SU-DHL-6 (cell line): ENCODE data around the gene VTA1.
A peak's percentile ranks its signal among the peaks of the same experiment; 100 is the strongest.
"Not testable (repeated sequence)": the region's sequence is repeated elsewhere in the genome, so short reads cannot be mapped to it uniquely, and the experiment has no call there.

Experiments used
- H2AFZ ChIP-seq: fragments of 200-600 bp; sonication (generic); 2 replicates; pipeline ENCODE4 v1.6.1; 2014; ENCODE audit warnings: low read depth, mild to moderate bottlenecking, moderate library complexity, mixed read lengths, antibody characterized with exemption, low read length; ENCODE audit not compliant: severe bottlenecking
- H3F3A ChIP-seq: fragments of 200-600 bp; shearing (Covaris generic); 2 replicates; pipeline ENCODE4 v1.6.0; 2016; ENCODE audit warnings: antibody characterized with exemption, mild to moderate bottlenecking; ENCODE audit not compliant: insufficient read depth
- H3K27ac ChIP-seq: fragments of 200-600 bp; sonication (generic); 2 replicates; pipeline ENCODE4 v1.5.1; 2016; ENCODE audit warnings: low read depth, mild to moderate bottlenecking, low read length, moderate library complexity, mixed read lengths
- H3K27me3 ChIP-seq: fragments of 200-600 bp; sonication (generic), shearing (Covaris generic); 2 replicates; pipeline ENCODE4 v1.6.0; 2014; ENCODE audit warnings: mild to moderate bottlenecking, low read length
- H3K36me3 ChIP-seq: fragments of 200-600 bp; sonication (generic); 2 replicates; pipeline ENCODE4 v1.6.1; 2014; ENCODE audit warnings: mild to moderate bottlenecking, low read length, mixed read lengths
- H3K4me2 ChIP-seq: fragments of 300-600, 200-600 bp; shearing (Covaris generic), sonication (generic); 2 replicates; pipeline ENCODE4 v1.6.0; 2014; ENCODE audit warnings: low read length, low read depth, mild to moderate bottlenecking; ENCODE audit not compliant: poor library complexity, severe bottlenecking
- H3K4me3 ChIP-seq: fragments of 200-600 bp; sonication (generic); 2 replicates; pipeline ENCODE4 v1.5.1; 2014; ENCODE audit warnings: antibody characterized with exemption, low read length, mild to moderate bottlenecking, mixed read lengths; ENCODE audit not compliant: insufficient read depth, poor library complexity, severe bottlenecking
- H3K79me2 ChIP-seq: fragments of 200-600 bp; sonication (generic); 2 replicates; pipeline ENCODE4 v1.6.1; 2014; ENCODE audit warnings: mild to moderate bottlenecking, low read length, moderate library complexity; ENCODE audit not compliant: insufficient read depth
- H3K9ac ChIP-seq: fragments of 200-600 bp; sonication (generic); 2 replicates; pipeline ENCODE4 v1.7.0; 2014; ENCODE audit warnings: mild to moderate bottlenecking, low read length
- H3K9me2 ChIP-seq: fragments of 200-600 bp; sonication (generic); replicated peaks from 2 replicates; pipeline ENCODE4 v1.6.1; 2014; ENCODE audit warnings: low read length; ENCODE audit not compliant: insufficient read depth
- H3K9me3 ChIP-seq: fragments of 200-600 bp; sonication (generic); 2 replicates; pipeline ENCODE4 v1.6.1; 2014; ENCODE audit warnings: low read length, mixed read lengths; ENCODE audit not compliant: insufficient read depth
- H4K20me1 ChIP-seq: fragments of 200-600 bp; sonication (generic); 2 replicates; pipeline ENCODE4 v1.6.1; 2014; ENCODE audit warnings: low read depth, mild to moderate bottlenecking, antibody characterized with exemption, low read length, moderate library complexity, mixed read lengths
- EZH2phosphoT487 ChIP-seq: fragments of 200-600 bp; sonication (generic), shearing (Covaris generic); conservative IDR thresholded peaks from 2 replicates; pipeline ENCODE4 v1.6.1; 2018; ENCODE audit warnings: mild to moderate bottlenecking, antibody characterized with exemption, low read length, moderate library complexity, mixed read lengths
- TF ChIP-seq, protein P1 (sequence below): fragments of 200-600 bp; sonication (generic); IDR thresholded peaks from one replicate; pipeline ENCODE4 v1.5.1; 2017; ENCODE audit warnings: antibody characterized with exemption, mild to moderate bottlenecking, low read length, moderate library complexity; ENCODE audit not compliant: insufficient read depth, poor library complexity, severe bottlenecking

The VTA1 gene

GRCh38 chr6:142146828-142147662, at the start of gene VTA1, which contains the start of gene NMBR:
VTA1 (plus strand) TSS chr6:142147263; CDS start chr6:142147288, 25 bp downstream.
NMBR (minus strand) TSS chr6:142147122; CDS start chr6:142088658, 58,464 bp downstream.
- Histone ChIP-seq H3F3A (0 out of 2 replicates have a peak, but pooled peaks cover 3% of the 10 kb centered on the region), H3K4me3 (peak within 1 kb of the TSS; percentile 98), H4K20me1 (peaks cover 16% of the 10 kb centered on the region; the same call in 1 of the 2 replicates), H2AFZ (peak within 1 kb of the TSS; percentile 100), H3K9ac (peak within 1 kb of the TSS; percentile 74), H3K36me3 (0 out of 2 replicates have a peak, but pooled peaks cover 4% of the 10 kb centered on the region), H3K4me2 (peak within 1 kb of the TSS; percentile 98), H3K27ac (peak within 1 kb of the TSS; percentile 43), H3K9me2 (no peaks in the 10 kb centered on the region), H3K79me2 (peaks cover 50% of the 10 kb centered on the region), H3K9me3 (no peaks in the 10 kb centered on the region), H3K27me3 (no peaks in the 10 kb centered on the region)
- TF ChIP-seq, protein P1, sequence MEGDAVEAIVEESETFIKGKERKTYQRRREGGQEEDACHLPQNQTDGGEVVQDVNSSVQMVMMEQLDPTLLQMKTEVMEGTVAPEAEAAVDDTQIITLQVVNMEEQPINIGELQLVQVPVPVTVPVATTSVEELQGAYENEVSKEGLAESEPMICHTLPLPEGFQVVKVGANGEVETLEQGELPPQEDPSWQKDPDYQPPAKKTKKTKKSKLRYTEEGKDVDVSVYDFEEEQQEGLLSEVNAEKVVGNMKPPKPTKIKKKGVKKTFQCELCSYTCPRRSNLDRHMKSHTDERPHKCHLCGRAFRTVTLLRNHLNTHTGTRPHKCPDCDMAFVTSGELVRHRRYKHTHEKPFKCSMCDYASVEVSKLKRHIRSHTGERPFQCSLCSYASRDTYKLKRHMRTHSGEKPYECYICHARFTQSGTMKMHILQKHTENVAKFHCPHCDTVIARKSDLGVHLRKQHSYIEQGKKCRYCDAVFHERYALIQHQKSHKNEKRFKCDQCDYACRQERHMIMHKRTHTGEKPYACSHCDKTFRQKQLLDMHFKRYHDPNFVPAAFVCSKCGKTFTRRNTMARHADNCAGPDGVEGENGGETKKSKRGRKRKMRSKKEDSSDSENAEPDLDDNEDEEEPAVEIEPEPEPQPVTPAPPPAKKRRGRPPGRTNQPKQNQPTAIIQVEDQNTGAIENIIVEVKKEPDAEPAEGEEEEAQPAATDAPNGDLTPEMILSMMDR = peak; percentile 73
- TF ChIP-seq EZH2phosphoT487 = no peak

DNA sequence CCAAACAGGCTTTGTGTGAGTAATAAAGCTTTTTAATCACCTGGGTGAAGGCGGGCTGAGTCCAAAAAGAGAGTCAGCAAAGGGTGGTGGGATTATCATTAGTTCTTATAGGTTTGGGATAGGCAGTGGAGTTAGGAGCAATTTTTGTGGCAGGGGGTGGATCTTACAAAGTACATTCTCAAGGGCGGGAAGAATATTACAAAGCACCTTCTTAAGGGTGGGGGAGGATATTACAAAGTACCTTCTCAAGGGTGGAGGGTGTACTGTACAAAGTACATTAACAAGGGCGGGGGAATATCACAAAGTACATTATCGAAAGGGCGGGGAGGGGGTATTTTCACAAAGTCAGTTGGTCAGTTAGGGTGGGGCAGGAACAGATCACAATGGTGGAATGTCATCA, 42.2 kb upstream of the VTA1 start:
- H3K9me3 ChIP-seq, H2AFZ ChIP-seq, H3K36me3 ChIP-seq, H3K4me3 ChIP-seq, H3K27ac ChIP-seq, H3K4me2 ChIP-seq, H3K9ac ChIP-seq, H3K27me3 ChIP-seq, H3K79me2 ChIP-seq, H3F3A ChIP-seq, H4K20me1 ChIP-seq, H3K9me2 ChIP-seq: not testable (repeated sequence)

GRCh38 chr6:142110820-142111219, 36.2 kb upstream of the VTA1 start:
- not testable (repeated sequence) for H3K79me2 ChIP-seq, H3K9me2 ChIP-seq, H3K9ac ChIP-seq, H3K9me3 ChIP-seq, H3K36me3 ChIP-seq, H2AFZ ChIP-seq, H3K4me2 ChIP-seq, H3K4me3 ChIP-seq, H3K27ac ChIP-seq, H3F3A ChIP-seq, H4K20me1 ChIP-seq, H3K27me3 ChIP-seq

GRCh38 chr6:142112451-142113061, 34.5 kb upstream of the VTA1 start:
- Histone ChIP-seq H3F3A (no peaks in the 10 kb centered on the region), H3K9ac (no peak overlapping the region), H4K20me1 (no peaks in the 10 kb centered on the region)

More at GRCh38 chr6:142112451-142113061, 34.5 kb upstream of the VTA1 start:
- no peaks in the 10 kb centered on the region for H3K9me2 ChIP-seq
- H2AFZ ChIP-seq = no peak overlapping the region
- H3K27ac ChIP-seq = no peak overlapping the region
- H3K4me2 ChIP-seq = no peak overlapping the region
- H3K36me3 ChIP-seq = no peaks in the 10 kb centered on the region
- H3K79me2 ChIP-seq = no peaks in the 10 kb centered on the region
- H3K9me3 ChIP-seq = no peaks in the 10 kb centered on the region
- no peak for TF ChIP-seq EZH2phosphoT487
- TF ChIP-seq, protein P1 = peak; percentile 75
- no peaks in the 10 kb centered on the region for H3K27me3 ChIP-seq
- H3K4me3 ChIP-seq = no peak overlapping the region
